ENCODE data around the gene OXT.
"Not testable (repeated sequence)": the region's sequence is repeated elsewhere in the genome, so short reads cannot be mapped to it uniquely, and the experiment has no call there.

OXT gene

DNA sequence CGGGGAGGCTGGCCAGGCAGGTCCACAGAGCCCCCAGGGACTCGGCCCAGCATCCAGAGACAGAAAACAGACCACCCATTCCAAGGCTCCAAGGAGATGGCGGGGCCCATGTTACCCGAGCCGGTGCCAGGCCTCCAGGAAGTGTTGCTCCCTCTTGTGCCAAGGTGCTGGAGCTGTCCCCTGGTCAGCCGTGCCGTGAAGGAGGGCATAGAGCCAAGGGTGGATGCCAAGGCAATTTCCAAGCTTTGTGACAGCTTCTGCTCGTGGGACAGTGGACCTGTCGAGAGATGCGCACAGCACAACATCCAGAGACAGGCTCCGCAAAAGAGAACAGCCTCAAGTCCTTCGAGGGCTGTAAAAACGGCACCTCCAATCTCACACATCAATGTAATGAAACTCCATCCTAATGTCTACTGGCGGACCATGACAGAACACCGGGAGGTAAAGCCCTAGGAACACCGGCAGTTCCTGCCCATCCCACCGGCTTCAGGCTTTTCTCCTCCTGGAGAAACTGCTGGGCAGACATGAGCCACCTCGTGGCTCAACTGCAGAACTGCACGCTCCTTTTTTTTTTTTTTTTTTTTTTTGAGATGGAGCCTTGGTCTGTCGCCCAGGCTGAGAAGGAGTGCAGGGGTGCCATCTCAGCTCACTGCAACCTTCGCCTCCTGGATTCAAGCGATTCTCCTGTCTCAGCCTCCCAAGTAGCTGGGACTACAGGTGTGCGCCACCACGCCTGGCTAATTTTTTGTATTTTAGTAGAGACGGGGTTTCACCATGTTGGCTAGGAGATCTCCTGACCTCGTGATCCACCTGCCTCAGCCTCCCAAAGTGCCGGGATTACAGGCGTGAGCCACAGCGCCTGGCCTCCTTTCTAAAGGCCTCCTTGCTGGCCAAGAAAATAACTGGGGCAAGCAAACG, 44.0 kb downstream of the OXT start:
- no peak for FAIRE-seq

DNA sequence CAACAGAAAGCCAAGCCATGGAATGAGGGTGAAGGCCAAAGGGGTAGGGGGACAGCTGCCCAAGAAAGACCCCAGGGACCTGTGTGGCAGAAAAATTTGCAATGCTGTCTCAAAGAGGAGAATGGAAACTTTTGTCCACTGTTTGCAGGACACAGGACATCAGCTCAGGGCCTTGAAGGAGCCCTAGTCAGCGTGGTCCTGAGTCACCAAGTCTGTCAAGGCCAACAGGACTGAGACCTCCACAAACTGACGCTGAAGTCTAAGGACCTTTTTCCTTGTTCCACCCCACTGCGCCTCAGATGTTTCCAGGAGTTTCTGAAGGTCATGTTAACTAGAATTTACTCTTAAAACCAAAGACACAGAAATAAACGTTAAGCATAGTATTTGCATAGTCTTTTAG, 44.9 kb downstream of the OXT start:
- FAIRE-seq = no peak

DNA sequence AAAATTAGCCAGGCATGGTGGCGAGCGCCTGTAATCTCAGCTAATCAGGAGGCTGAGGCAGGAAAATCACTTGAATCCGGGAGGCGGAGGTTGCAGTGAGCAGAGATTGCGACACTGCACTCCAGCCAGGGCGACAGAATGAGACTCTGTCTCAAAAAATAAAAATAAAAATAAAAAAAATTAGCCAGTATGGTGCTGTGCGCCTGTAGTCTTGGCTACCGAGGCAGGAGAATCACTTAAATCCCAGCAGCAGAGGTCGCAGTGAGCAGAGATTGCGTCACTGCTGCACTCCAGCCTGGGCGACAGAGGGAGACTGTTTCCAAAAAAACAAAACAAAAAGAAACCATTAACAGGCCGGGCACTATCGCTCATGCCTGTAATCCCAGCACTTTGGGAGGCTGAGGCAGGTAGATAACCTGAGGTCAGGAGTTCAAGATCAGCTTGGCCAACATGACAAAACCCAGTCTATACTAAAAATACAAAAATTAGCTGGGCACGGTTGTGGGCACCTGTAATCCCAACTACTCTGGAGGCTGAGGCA, 46.5 kb downstream of the OXT start:
- not testable (repeated sequence) for FAIRE-seq

DNA sequence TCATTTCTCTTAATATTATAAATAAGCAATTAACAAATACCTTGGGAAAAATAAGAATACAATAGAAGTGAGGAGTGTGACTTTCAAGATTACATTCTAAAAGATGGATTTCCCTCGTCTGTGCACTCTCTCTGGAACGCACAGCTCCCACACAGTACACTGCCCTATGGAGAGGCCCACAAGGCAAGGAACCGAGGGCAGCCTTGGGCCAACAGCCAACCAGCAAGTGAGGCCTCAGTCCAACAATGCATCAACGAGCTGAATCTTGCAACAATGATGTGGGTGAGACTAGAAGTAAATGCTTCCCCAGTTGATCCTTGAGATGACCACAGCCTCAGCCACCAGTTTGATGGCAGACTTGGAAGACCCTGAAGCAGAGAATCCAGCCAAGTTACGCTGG, 47.6 kb downstream of the OXT start:
- FAIRE-seq = no peak

DNA sequence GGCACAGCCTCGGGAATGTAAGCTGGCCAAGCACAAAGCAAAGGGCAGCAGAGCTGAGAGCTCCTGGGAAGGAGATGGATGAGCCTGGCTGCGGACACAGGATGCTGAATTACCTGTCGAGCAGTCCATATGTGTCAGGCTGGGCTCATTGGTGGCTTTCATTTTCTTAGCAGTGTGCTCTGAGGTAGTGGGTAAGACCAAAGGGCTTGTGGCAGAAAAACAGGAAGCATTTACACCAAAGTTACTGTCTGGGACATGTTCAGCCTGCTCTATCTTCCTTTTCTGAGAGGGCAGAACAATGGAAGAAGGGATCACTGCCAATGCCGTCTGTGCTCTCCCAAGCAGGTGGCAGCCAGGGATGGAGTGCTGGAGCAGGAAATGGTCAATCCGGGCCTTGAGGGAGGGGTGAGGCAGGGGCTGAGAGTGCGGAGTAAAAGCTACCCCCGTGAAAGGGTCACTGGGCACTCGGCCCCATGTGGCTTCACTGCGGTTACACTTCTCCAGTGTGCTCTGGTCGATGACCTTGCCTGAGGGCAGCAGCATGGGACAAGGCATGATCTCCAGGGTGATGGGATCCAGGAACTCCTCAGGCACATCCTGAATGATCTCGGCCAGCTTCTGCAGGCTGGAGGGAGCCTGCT, 50.0 kb downstream of the OXT start:
- FAIRE-seq = no peak
